NCI-H446 (cell line): ENCODE data around the gene KCNAB1.
"Not testable (repeated sequence)": the region's sequence is repeated elsewhere in the genome, so short reads cannot be mapped to it uniquely, and the experiment has no call there.

Experiments used
- DNase-seq, 2 experiments: peaks; one replicate each; lab custom pipeline; 2025; lab: John Stamatoyannopoulos, UW

Gene KCNAB1

GRCh38 chr3:156539802-156540201 lies 419.4 kb downstream of the KCNAB1 start:
- DNase-seq, result no peak

- DNase-seq, result no peak
Observed at GRCh38 chr3:156542101-156543042, 422.0 kb downstream of the KCNAB1 start.

- no peak for DNase-seq
Observed at GRCh38 chr3:156543043-156543555, 422.7 kb downstream of the KCNAB1 start.

- DNase-seq, result no peak
Observed at GRCh38 chr3:156547637-156548036, 427.3 kb downstream of the KCNAB1 start.

GRCh38 chr3:156548041-156548687 lies 427.8 kb downstream of the KCNAB1 start:
- DNase-seq, result no peak

- DNase-seq, result no peak
Observed at GRCh38 chr3:156548902-156549301, 428.5 kb downstream of the KCNAB1 start.

- no peak for DNase-seq
Observed at GRCh38 chr3:156551261-156551660, 430.9 kb downstream of the KCNAB1 start.

- no peak for DNase-seq
Observed at GRCh38 chr3:156551746-156552145, 431.4 kb downstream of the KCNAB1 start.

- DNase-seq, result no peak
Observed at GRCh38 chr3:156552973-156553372, 432.6 kb downstream of the KCNAB1 start.

- peak; percentile 14 to 26 for DNase-seq
Observed at GRCh38 chr3:156553705-156554356, 433.5 kb downstream of the KCNAB1 start.

- DNase-seq, result peak in 1 of 2 experiments; percentile 47
Observed at GRCh38 chr3:156554515-156554841, 434.1 kb downstream of the KCNAB1 start.

GRCh38 chr3:156554842-156555687 lies 434.7 kb downstream of the KCNAB1 start, which contains the start of gene SSR3:
TSS of gene SSR3 (minus strand) at chr3:156555117. CDS start at chr3:156555089, 28 bp downstream.
- peak; percentile 97 to 99 for DNase-seq

GRCh38 chr3:156558389-156558788 lies 438.0 kb downstream of the KCNAB1 start:
- DNase-seq, result no peak

GRCh38 chr3:156559321-156559720 lies 438.9 kb downstream of the KCNAB1 start:
- DNase-seq, result no peak

GRCh38 chr3:156561533-156561932 lies 441.2 kb downstream of the KCNAB1 start:
- DNase-seq, result no peak

GRCh38 chr3:156562486-156562885 lies 442.1 kb downstream of the KCNAB1 start:
- not testable (repeated sequence) for DNase-seq

GRCh38 chr3:156563900-156564682 lies 443.7 kb downstream of the KCNAB1 start:
- no peak for DNase-seq

- not testable (repeated sequence) for DNase-seq
Observed at GRCh38 chr3:156569016-156569415, 448.6 kb downstream of the KCNAB1 start.

GRCh38 chr3:156569881-156570280 lies 449.5 kb downstream of the KCNAB1 start:
- not testable (repeated sequence) for DNase-seq

- no peak for DNase-seq
Observed at GRCh38 chr3:156575641-156576040, 455.3 kb downstream of the KCNAB1 start.

- no peak for DNase-seq
Observed at GRCh38 chr3:156576051-156576450, 455.7 kb downstream of the KCNAB1 start.
